ENCODE results near the gene DYNLT2B. TPM values are rescaled to one million over a fixed set of nuclear protein-coding genes. Genes with fewer than 3 reads are reported as not detected.
"Not testable (repeated sequence)": the region's sequence is repeated elsewhere in the genome, so short reads cannot be mapped to it uniquely, and the experiment has no call there.

Gene DYNLT2B
- total RNA-seq, 1 experiment from 2014 or later = 11.3 TPM

DNA sequence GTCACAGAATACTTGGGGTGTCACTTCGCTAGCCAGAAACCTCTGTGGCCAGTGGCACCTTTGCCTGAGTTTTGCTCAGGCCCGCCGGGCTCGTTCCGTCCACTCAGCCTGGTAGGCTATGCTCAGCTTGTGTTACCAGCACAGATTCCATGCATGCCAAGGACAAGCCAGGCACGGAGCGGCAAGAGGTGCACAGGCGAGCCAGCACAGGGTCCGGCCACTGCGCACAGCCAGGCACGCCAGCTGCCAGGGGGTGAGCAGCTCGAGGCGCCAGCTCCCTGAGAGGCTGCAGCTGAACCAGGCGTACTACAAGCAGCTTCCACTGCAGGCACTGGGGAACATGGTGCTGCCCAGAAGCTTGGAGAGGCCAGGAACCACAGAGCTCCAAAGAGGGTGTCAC lies 45.2 kb downstream of the DYNLT2B start:
- Histone ChIP-seq H3K4me3 (ENCODE audit: insufficient read depth, low read depth, low read length) (no peak overlapping the region), H3K36me3 (replicated peaks; ENCODE audit: control insufficient read depth, insufficient read depth, low read length) (no peaks in the 10 kb centered on the region; the same call in none of the 2 replicates)
- DNase-seq = no peak

DNA sequence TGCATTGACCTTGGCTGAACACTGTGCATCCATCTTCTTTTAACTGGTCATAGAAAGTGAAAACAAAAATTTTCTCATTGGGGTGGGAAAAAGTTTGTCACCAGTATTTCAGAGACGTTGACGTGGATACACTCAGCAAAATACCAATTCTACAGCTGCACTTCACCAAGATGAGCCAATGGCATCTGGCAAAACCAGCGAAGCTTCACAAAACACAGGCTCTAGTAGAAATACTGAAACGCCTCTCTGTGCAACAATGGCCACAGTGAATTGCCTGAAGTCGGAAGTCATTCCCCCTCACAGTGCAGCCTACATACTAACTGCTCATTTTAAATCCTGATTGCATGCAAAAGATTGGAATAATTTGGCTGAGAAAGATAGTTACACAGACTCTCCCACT lies 47.5 kb downstream of the DYNLT2B start:
- H3K27me3 ChIP-seq (ENCODE audit: control insufficient read depth, insufficient read depth, low read length) = no peaks in the 10 kb centered on the region
- no peak for DNase-seq
- H3K36me3 ChIP-seq (replicated peaks; ENCODE audit: control insufficient read depth, insufficient read depth, low read length) = no peaks in the 10 kb centered on the region; the same call in none of the 2 replicates
- H3K4me3 ChIP-seq (ENCODE audit: insufficient read depth, low read depth, low read length) = no peak overlapping the region

More for the DNA sequence above, 45.2 kb downstream of the DYNLT2B start:
- no peaks in the 10 kb centered on the region for H3K27me3 ChIP-seq (ENCODE audit: control insufficient read depth, insufficient read depth, low read length)

DNA sequence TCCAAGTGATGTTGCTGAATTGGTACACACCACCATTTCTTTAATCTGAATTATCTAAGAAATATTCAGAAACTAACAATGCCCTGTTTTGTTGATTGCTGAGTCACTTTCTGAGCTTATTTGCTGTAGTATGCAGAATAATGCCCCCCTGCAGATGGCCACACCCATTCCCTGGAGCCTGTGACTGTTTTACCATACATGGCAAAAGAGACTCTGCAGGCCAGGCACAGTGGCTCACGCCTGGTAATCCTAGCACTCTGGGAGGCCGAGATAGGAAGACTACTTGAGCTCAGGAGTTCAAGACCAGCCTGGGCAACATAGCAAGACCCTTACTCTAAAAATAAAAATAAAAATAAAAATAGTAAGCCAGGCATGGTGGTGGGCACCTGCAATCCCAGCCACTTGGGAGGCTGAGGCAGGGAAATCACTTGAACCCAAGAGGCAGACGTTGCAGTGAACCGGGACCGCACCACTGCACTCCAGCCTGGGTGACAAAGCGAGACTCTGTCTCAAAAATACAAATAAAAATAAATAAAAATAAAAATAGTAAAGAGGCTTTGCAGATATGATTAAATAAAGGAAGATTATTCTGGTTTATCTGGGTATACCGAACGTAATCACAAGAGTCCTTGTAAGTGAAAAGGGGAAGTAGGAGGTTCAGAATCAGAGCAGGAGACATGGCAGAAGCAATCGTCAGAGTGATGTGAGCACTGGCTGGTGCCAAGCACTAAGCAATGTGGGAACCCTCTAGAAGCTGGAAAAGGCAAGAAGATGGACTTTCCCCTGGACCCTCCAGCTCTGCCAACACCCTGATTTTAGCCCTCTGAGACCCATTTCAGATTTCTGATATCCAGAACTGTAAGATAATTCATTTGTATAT lies 49.5 kb downstream of the DYNLT2B start:
- H3K36me3 ChIP-seq (replicated peaks; ENCODE audit: control insufficient read depth, insufficient read depth, low read length) = no peaks in the 10 kb centered on the region; the same call in none of the 2 replicates
- H3K27me3 ChIP-seq (ENCODE audit: control insufficient read depth, insufficient read depth, low read length) = no peaks in the 10 kb centered on the region
- DNase-seq = peak; percentile 50
- H3K4me3 ChIP-seq (ENCODE audit: insufficient read depth, low read depth, low read length) = no peak overlapping the region

DNA sequence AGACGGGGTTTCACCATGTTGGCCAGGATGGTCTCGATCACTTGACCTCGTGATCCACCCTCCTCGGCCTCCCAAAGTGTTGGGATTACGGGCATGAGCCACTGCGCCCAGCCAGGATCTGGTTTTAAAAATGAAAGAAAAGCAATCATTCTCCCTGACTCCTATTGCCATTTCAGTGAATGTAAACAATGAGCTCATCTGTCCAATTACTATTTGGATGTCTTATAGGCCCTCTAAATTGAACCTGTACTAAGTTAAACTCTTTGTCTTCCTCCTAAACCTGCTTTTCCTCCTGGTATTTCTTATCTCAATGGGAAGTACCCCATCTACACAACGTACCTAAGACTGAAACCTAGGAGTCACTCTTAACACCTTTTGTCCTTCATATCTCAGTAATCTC lies 54.2 kb downstream of the DYNLT2B start:
- no peaks in the 10 kb centered on the region for H3K27me3 ChIP-seq (ENCODE audit: control insufficient read depth, insufficient read depth, low read length)
- no peaks in the 10 kb centered on the region for H3K36me3 ChIP-seq (replicated peaks; ENCODE audit: control insufficient read depth, insufficient read depth, low read length)
- H3K4me3 ChIP-seq (ENCODE audit: insufficient read depth, low read depth, low read length) = no peak overlapping the region
- DNase-seq = no peak

DNA sequence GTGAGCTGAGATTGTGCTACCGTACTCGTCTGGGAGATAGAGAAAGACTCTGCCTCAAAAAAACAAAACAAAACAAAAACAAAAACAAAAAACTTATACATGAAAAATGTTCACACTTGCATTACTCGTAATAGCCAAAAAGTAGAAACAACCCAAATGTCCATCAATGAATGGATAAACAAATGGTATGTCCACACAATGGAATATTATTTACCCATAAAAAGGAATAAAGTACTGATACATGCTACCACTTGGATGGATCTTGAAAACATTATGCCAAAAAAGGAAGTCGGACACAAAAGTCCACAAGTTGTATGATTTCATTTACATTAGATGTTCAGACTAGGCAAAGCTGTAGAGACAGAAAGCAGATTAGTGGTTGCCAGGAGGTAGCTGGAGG lies 57.3 kb downstream of the DYNLT2B start:
- H3K4me3 ChIP-seq (ENCODE audit: insufficient read depth, low read depth, low read length) = no peak overlapping the region
- no peaks in the 10 kb centered on the region for H3K36me3 ChIP-seq (replicated peaks; ENCODE audit: control insufficient read depth, insufficient read depth, low read length)
- no peak for DNase-seq
- H3K27me3 ChIP-seq (ENCODE audit: control insufficient read depth, insufficient read depth, low read length) = no peaks in the 10 kb centered on the region

DNA sequence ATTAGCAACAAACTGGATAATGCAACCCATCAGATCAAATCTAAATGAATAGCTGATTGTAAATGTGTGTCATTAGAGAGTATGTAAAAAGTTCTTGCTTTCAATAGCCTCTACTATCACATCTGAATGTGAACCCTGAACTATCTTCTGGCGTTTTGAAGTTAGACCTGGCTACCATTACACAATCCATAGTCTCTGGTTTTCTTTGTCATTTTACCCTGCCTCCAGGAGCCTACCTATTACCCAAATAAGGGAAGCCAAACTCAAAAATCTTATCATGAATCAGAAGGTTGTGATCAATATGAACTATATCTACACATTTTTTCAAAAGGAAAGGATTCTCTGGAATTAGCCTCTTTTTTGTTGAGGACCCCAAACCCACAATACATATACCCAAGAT lies 62.3 kb downstream of the DYNLT2B start:
- Histone ChIP-seq H3K4me3 (ENCODE audit: insufficient read depth, low read depth, low read length) (no peak overlapping the region), H3K36me3 (replicated peaks; ENCODE audit: control insufficient read depth, insufficient read depth, low read length) (no peaks in the 10 kb centered on the region; the same call in 1 of the 2 replicates), H3K27me3 (ENCODE audit: control insufficient read depth, insufficient read depth, low read length) (no peaks in the 10 kb centered on the region)
- DNase-seq = no peak

DNA sequence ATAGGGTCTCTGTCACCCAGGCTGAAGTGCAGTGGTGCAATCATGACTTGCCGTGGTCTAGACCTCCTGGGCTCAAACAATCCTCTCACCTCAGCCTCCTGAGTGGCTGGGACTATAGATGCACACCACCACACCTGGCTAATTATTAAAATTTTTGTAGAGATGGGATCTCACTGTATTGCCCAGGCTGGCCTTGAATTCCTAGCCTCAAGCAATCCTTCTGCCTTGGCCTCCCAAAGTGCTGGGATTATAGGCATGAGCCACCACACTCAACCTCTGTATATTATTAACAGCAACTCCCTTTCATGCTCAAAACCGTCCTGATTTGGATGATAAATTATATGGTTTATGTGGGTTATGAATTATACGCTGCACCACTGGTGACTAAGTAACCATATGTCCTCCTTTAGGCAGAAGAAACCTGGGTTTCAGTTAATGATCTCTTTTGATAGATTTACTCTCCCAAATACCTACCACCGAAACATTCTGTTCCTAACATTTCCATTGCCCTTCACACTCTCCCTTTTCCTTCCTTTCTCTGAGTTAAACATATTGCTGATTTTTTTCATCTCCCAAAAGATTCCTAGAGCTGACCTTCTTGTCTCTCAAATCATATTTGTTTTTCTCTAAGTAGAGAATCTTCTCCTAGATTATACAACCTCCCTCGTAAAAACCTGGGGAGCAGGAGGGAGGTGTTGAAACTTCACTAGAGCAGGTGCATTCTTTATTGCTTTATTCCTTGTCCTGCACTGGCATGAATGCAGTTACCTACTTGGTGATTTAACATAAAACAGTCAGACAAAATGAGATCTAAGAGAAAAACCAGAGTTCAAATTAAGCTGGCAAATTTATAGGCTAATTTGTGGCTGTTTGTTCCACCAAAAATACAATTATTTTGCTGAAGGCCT lies 63.4 kb downstream of the DYNLT2B start:
- Histone ChIP-seq H3K27me3 (ENCODE audit: control insufficient read depth, insufficient read depth, low read length) (no peaks in the 10 kb centered on the region), H3K36me3 (replicated peaks; ENCODE audit: control insufficient read depth, insufficient read depth, low read length) (no peaks in the 10 kb centered on the region; the same call in 1 of the 2 replicates), H3K4me3 (ENCODE audit: insufficient read depth, low read depth, low read length) (no peak overlapping the region)
- DNase-seq = no peak

DNA sequence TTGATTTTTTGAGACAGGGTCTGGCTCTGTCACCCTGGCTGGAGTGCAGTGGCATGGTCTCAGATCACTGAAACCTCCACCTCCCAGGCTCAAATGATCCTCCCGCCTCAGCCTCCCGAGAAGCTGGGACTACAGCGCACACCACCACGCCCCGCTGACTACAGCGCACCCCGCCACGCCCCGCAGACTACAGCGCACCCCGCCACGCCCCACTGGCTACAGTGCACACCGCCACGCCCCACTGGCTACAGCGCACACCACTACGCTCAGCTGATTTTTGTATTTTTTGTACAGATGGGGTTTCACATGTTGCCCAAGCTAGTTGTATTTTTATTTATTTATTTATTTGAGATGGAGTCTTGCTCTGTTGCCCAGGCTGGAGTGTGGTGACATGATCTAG lies 66.1 kb downstream of the DYNLT2B start:
- no peaks in the 10 kb centered on the region for H3K27me3 ChIP-seq (ENCODE audit: control insufficient read depth, insufficient read depth, low read length)
- DNase-seq = no peak
- no peak overlapping the region for H3K4me3 ChIP-seq (ENCODE audit: insufficient read depth, low read depth, low read length)
- peaks cover 4% of the 10 kb centered on the region for H3K36me3 ChIP-seq (replicated peaks; ENCODE audit: control insufficient read depth, insufficient read depth, low read length)

DNA sequence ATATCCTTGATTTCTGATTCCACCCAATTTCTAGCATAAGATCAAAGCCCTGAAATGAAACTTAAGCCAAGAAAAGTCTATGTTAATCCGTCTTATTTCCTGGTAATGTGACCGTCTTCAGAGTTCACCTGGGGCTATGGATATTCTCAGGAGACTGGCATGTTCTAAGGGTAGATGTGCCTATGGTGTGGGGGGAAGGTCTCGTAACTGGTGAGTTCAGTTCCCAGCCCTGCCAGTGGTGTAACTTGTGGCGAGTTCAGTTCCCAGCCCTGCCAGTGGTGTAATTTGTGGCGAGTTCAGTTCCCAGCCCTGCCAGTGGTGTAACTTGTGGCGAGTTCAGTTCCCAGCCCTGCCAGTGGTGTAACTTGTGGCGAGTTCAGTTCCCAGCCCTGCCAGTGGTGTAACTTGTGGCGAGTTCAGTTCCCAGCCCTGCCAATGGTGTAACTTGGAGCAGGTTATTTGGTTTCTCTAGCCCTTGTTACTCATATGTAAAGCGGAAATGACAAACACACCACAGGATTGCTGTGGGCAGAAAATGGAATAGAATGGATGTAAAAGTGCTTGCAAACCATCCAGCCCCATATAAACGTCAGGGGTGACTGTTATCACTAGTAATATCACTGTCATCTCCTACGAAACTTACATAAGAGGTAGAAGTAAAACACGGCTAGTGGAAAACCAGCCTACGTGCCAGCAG lies 71.3 kb downstream of the DYNLT2B start:
- Histone ChIP-seq H3K4me3 (ENCODE audit: insufficient read depth, low read depth, low read length) (no peak overlapping the region), H3K27me3 (ENCODE audit: control insufficient read depth, insufficient read depth, low read length) (no peaks in the 10 kb centered on the region), H3K36me3 (replicated peaks; ENCODE audit: control insufficient read depth, insufficient read depth, low read length) (peaks cover 8% of the 10 kb centered on the region)
- no peak for DNase-seq

DNA sequence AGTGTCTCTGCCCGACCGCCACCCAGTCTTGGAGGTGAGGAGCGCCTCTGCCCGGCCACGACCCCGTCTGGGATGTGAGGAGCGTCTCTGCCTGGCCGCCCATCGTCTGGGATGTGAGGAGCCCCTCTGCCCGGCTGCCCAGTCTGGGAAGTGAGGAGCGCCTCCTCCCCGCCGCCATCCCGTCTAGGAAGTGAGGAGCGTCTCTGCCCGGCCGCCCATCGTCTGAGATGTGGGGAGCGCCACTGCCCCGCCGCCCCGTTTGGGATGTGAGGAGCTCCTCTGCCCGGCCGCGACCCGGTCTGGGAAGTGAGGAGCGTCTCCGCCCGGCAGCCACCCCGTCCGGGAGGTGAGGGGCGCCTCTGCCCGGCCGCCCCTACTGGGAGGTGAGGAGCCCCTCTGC lies 73.9 kb downstream of the DYNLT2B start:
- not testable (repeated sequence) for DNase-seq; H3K4me3 ChIP-seq (ENCODE audit: insufficient read depth, low read depth, low read length); H3K27me3 ChIP-seq (ENCODE audit: control insufficient read depth, insufficient read depth, low read length)
- H3K36me3 ChIP-seq (replicated peaks; ENCODE audit: control insufficient read depth, insufficient read depth, low read length) = peaks cover 11% of the 10 kb centered on the region

DNA sequence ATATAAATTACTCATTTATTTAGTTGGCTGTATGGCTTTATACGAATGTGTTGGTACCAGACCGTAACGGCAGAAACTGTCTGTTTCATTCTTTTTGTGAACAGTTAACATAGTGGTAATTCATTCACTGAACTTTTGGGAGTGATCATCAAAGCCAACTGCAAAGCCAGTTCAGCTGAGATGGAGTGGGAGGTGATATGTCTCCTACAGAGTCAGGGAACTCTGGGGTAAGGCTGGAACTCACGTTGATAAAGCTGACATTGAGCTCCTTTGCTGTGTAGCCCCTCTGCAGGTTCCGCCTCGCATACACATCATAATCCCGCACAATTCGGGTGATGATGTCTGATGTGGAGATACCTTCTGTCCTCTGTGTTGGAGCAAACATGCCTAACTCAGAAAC lies 76.3 kb downstream of the DYNLT2B start:
- no peak for DNase-seq
- H3K36me3 ChIP-seq (replicated peaks; ENCODE audit: control insufficient read depth, insufficient read depth, low read length) = peaks cover 6% of the 10 kb centered on the region
- no peak overlapping the region for H3K4me3 ChIP-seq (ENCODE audit: insufficient read depth, low read depth, low read length)
- H3K27me3 ChIP-seq (ENCODE audit: control insufficient read depth, insufficient read depth, low read length) = no peaks in the 10 kb centered on the region

Other genes starting within 250 kb of the DYNLT2B start
- gene TFRC, start 236.2 kb downstream of the DYNLT2B start, total RNA-seq (2014; rRNA removed; shearing (Covaris generic)) = 70.5 and 80.6 TPM in 2 replicates
- 1.8 TPM in 1 of 2 replicates, not detected in the other for gene ZDHHC19, start 106.8 kb downstream of the DYNLT2B start, total RNA-seq (2014; rRNA removed; shearing (Covaris generic))
- gene SLC51A, start 101.7 kb downstream of the DYNLT2B start, total RNA-seq (2014; rRNA removed; shearing (Covaris generic)) = 0.24 and 0.30 TPM in 2 replicates
- 23.9 and 38.0 TPM in 2 replicates for gene PCYT1A, start 30.5 kb downstream of the DYNLT2B start, total RNA-seq (2014; rRNA removed; shearing (Covaris generic))
- gene TM4SF19, start 20.1 kb upstream of the DYNLT2B start, total RNA-seq (2014; rRNA removed; shearing (Covaris generic)) = not detected in 2 replicates
- gene UBXN7, start 114.2 kb upstream of the DYNLT2B start, total RNA-seq (2014; rRNA removed; shearing (Covaris generic)) = 14.4 and 23.2 TPM in 2 replicates
- gene RNF168, start 185.5 kb upstream of the DYNLT2B start, total RNA-seq (2014; rRNA removed; shearing (Covaris generic)) = 30.1 and 50.3 TPM in 2 replicates
- gene SMCO1, start 197.1 kb upstream of the DYNLT2B start, total RNA-seq (2014; rRNA removed; shearing (Covaris generic)) = not detected in 2 replicates

Measured in H7 (cell line).